Measurements from ENCODE around the gene ADAMTS16. TPM values are rescaled to one million over a fixed set of nuclear protein-coding genes. Genes with fewer than 3 reads are reported as not detected.

Gene ADAMTS16
- total and polyA plus RNA-seq, 2 experiments from 2014 or later, result 2.2 to 5.9 TPM

DNA sequence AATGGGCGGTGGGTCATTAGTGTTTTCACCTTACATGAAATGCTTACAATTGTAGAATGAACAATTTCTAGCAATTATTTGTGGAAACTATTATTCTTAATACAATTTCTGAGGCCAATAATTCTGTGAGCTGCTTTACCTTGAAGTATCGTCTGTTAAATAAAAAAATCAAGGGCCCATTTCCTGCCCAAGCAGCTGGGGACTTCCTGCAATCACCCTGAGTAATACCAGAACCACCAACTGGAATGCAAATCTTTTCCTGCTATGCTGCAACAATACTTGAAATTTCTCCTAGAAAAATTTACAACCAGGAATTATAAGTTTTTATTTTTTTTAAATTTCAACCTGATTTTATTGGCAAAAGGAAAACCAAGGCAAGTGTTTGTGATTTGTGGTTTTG is 52.6 kb downstream of the ADAMTS16 start:
- Histone ChIP-seq H3K4me1 (ENCODE audit: insufficient read depth) (no peaks in the 10 kb centered on the region), H3K79me2 (no peaks in the 10 kb centered on the region), H3K9me2 (replicated peaks; ENCODE audit: insufficient read depth) (no peaks in the 10 kb centered on the region), H2AFZ (no peak overlapping the region), H3K4me2 (no peak overlapping the region), H3K27me3 (no peaks in the 10 kb centered on the region), H3K36me3 (replicated peaks; ENCODE audit: insufficient read depth, low read depth) (no peaks in the 10 kb centered on the region), H3K4me3 (no peak overlapping the region), H3K27ac (no peak overlapping the region), H4K20me1 (ENCODE audit: insufficient read depth, poor library complexity, severe bottlenecking) (no peaks in the 10 kb centered on the region), H3K9me3 (ENCODE audit: low read depth) (no peaks in the 10 kb centered on the region)
- 83% methylated on average over 2 of the region's 2 CpGs for WGBS (ENCODE audit: low lambda C conversion rate, missing lambda C conversion rate)
- no peak for DNase-seq (ENCODE audit: low spot score)
- TF ChIP-seq EZH2 (IDR thresholded peaks at IDR 0.05; ENCODE audit: borderline replicate concordance) (no peak), EZH2phosphoT487 (IDR thresholded peaks at IDR 0.05; ENCODE audit: low read depth, severe bottlenecking, unreplicated experiment) (no peak), CTCF (IDR thresholded peaks at IDR 0.05; ENCODE audit: poor library complexity) (no peak)

DNA sequence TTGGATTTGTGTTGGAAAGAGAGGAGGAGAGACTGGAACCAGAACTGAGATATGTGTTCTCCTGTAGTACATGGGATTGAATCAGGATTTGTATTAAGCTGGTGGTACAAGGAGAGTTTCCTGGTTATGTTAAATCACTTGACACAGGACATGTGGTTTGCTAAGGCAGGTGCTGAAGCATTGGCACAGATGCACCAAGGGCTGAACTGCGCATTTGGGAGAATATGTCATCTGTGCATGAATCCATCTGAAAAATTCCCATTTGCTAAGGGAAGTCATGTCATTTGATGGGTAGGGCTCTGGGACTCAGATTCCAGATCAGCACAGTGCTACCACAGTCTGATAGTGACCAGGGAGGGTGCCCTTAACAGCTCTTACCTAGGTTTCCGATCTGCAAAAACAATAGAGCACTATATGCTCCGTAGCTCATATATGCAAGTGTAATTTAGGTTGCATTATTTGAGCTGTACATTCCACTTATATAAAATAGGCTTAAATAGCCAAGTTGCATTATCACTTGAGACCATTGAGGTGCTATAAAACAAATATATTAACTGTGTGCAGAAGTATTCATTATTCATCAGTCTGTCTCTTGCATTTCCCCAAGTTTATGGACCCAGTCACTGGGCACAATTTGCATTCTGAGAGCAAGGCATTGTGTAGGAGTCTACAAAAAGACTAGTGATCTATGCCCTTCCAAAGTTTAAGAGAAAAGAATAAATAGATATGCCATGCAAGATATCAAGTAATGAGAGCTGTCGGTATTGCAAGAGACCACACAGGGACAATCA is 55.2 kb downstream of the ADAMTS16 start:
- Histone ChIP-seq H3K36me3 (replicated peaks; ENCODE audit: insufficient read depth, low read depth) (no peaks in the 10 kb centered on the region), H3K79me2 (no peaks in the 10 kb centered on the region), H3K4me3 (no peak overlapping the region), H3K9me2 (replicated peaks; ENCODE audit: insufficient read depth) (no peaks in the 10 kb centered on the region), H3K9me3 (ENCODE audit: low read depth) (no peaks in the 10 kb centered on the region), H3K27ac (no peak overlapping the region), H3K4me2 (no peak overlapping the region), H4K20me1 (ENCODE audit: insufficient read depth, poor library complexity, severe bottlenecking) (no peaks in the 10 kb centered on the region), H3K27me3 (no peaks in the 10 kb centered on the region), H3K4me1 (ENCODE audit: insufficient read depth) (no peaks in the 10 kb centered on the region), H2AFZ (no peak overlapping the region)
- 93% methylated on average over 4 of the region's 4 CpGs for WGBS (ENCODE audit: low lambda C conversion rate, missing lambda C conversion rate)
- DNase-seq (ENCODE audit: low spot score), result no peak
- TF ChIP-seq EZH2phosphoT487 (IDR thresholded peaks at IDR 0.05; ENCODE audit: low read depth, severe bottlenecking, unreplicated experiment), result no peak
- TF ChIP-seq EZH2 (IDR thresholded peaks at IDR 0.05; ENCODE audit: borderline replicate concordance), result no peak
- no peak for TF ChIP-seq CTCF (IDR thresholded peaks at IDR 0.05; ENCODE audit: poor library complexity)

DNA sequence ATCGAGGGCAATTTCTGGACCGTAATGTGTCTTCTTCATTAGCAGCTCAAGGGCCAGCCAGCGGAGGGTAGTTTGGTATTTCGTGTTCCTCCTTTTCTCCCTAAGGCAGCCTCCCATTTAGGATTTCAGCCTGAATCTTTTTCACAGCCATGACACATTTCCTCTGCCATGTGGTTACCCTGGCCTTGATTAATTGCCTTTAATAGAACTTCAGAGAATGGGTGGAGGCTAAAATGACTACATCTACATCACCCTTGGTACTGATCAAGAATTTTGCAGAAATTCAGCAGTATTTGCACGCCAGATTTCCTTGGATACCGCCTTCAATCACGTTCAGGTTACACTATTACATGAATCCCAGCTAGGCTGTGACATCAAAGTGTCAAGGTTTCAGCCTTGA is 58.0 kb downstream of the ADAMTS16 start:
- 85% methylated on average over 7 of the region's 7 CpGs for WGBS (ENCODE audit: low lambda C conversion rate, missing lambda C conversion rate)
- no peaks in the 10 kb centered on the region for H4K20me1 ChIP-seq (ENCODE audit: insufficient read depth, poor library complexity, severe bottlenecking)

More for the DNA sequence above, 58.0 kb downstream of the ADAMTS16 start:
- Histone ChIP-seq H3K79me2 (no peaks in the 10 kb centered on the region), H3K4me2 (no peak overlapping the region), H2AFZ (no peak overlapping the region), H3K27ac (no peak overlapping the region), H3K9me2 (replicated peaks; ENCODE audit: insufficient read depth) (no peaks in the 10 kb centered on the region), H3K27me3 (no peaks in the 10 kb centered on the region), H3K36me3 (replicated peaks; ENCODE audit: insufficient read depth, low read depth) (no peaks in the 10 kb centered on the region), H3K4me3 (no peak overlapping the region), H3K9me3 (ENCODE audit: low read depth) (no peaks in the 10 kb centered on the region), H3K4me1 (ENCODE audit: insufficient read depth) (no peaks in the 10 kb centered on the region)
- no peak for DNase-seq (ENCODE audit: low spot score)
- TF ChIP-seq CTCF (IDR thresholded peaks at IDR 0.05; ENCODE audit: poor library complexity) (no peak), EZH2phosphoT487 (IDR thresholded peaks at IDR 0.05; ENCODE audit: low read depth, severe bottlenecking, unreplicated experiment) (no peak), EZH2 (IDR thresholded peaks at IDR 0.05; ENCODE audit: borderline replicate concordance) (no peak)

All from hepatocyte (in vitro differentiated cells).